Fibroblast of skin of abdomen (primary cell): ENCODE data around the gene ZMYM4.
"Not testable (repeated sequence)": the region's sequence is repeated elsewhere in the genome, so short reads cannot be mapped to it uniquely, and the experiment has no call there.

ENCODE experiments used
- DNase-seq: peaks from one replicate; pipeline ENCODE4 v3.0.0-alpha.2; 2013

Gene ZMYM4

GRCh38 chr1:35460796-35461195 lies 192.3 kb downstream of the ZMYM4 start:
- no peak for DNase-seq

DNA sequence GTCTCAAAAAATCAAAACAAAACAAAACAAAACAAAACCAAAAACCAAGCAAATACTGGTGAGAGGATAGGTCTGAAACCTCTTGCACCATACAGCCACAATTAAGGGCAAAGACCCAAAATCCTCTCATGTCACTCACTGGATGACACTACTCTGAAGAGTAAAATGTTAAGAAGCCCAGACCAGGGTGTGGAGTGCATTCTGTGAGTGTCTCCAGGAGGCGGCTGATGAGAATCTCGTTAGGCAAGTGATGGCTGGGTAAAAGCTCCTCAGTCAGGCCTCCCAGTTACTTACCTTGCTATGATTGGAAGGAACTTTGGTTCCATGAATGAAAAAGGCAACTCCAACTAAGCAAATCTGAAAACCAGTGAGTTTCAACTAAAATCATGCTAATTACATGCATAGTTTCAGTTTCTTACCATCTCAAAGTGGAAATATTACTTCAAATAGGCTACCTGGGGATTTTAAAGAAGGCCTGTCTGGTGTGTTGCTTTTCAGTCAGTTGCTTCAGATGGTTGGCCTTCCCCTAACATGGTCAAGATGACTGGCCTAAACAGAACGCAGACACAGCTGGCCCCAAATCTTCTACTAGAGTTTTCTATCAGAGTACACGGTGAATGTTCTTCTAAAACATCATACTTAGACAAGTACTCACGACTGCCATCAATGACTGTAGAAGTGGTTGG lies 193.6 kb downstream of the ZMYM4 start:
- no peak for DNase-seq

DNA sequence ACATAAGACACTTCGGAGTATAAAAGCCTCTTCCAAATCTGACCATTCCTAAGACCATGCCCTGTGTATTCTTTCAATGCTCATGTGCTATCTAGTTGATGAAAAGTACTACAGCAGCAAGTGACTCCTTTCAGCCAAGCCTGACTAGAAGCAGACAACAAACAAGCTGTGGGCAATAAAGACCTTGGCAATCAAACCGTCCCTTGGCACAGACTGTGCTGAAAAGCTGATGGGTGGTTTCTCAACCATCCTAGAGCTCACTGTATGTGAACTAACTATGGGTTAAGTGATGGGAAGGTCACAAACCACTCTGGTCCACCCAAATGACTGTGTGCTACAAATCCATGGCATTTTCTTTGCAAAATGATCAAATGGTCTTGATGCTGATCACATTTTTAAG lies 194.7 kb downstream of the ZMYM4 start:
- DNase-seq = no peak

- not testable (repeated sequence) for DNase-seq
Measured at GRCh38 chr1:35463749-35464148, 195.2 kb downstream of the ZMYM4 start.

GRCh38 chr1:35466120-35466519 lies 197.6 kb downstream of the ZMYM4 start:
- no peak for DNase-seq

- DNase-seq = no peak
Measured at GRCh38 chr1:35470977-35471613, 202.6 kb downstream of the ZMYM4 start.
